HCT116 (cell line): ENCODE results near the gene RALGPS1. TPM values are rescaled to one million over a fixed set of nuclear protein-coding genes. Genes with fewer than 3 reads are reported as not detected.

Experiments
- ATAC-seq: fragments of 200-7000 bp; cut with Tn5 transposase; 2 replicates; pipeline ENCODE4 v1.9.1; 2020; ENCODE audit warnings: mild to moderate bottlenecking, moderate library complexity
- BruUV-seq: library from RNA; stranded (reverse); fragments of 400-500 nt; replicated peaks from 2 replicates; lab custom pipeline; 2021; lab: Mats Ljungman, UMichigan
- CTCF ChIA-PET: fragments of 300-600 bp; sonication (Branson Sonifier 250); formaldehyde crosslinking; loops from one replicate; lab custom pipeline; 2021; ENCODE audit warnings: antibody characterized with exemption; lab: Charles Lee
- POLR2A ChIA-PET: fragments of 300-600, 350-600 bp; sonication (Branson Sonifier 250); formaldehyde crosslinking; loops from one replicate; lab custom pipeline; 2021; ENCODE audit warnings: antibody characterized with exemption; lab: Charles Lee
- RAD21 ChIA-PET, 2 experiments: fragments of 300-600 bp; sonication (Branson Sonifier 250); formaldehyde crosslinking; loops; one replicate each; lab custom pipeline; 2023; ENCODE audit warnings: low total read pairs in 2 of 2; ENCODE audit not compliant: uncharacterized antibody in 2 of 2, unreplicated experiment in 2 of 2, low non-redundant PET in 1 of 2; lab: Charles Lee
- DNase-seq: peaks from one replicate; pipeline ENCODE4 v3.0.0-alpha.2; 2010; ENCODE audit warnings: low read depth, low spot score
- H2AFZ ChIP-seq: fragments of 200-600 bp; shearing (Covaris generic), sonication (generic); 2 replicates; pipeline ENCODE4 v1.6.1; 2017; ENCODE audit warnings: low read depth, mixed run types, mixed read lengths, antibody characterized with exemption, low read length; ENCODE audit not compliant: poor library complexity, severe bottlenecking
- H3K27ac ChIP-seq: 2 replicates; pipeline ENCODE4 v1.5.1; 2012; ENCODE audit warnings: low read depth, low read length
- H3K27me3 ChIP-seq: fragments of 200-600 bp; sonication (generic); 2 replicates; pipeline ENCODE4 v1.6.1; 2016; ENCODE audit warnings: mixed run types, low read length, mixed read lengths; ENCODE audit not compliant: insufficient read depth
- H3K36me3 ChIP-seq, 2 experiments: fragments of 200-500 bp in 1 of 2; fragments of 200-600 bp in 1 of 2; sonication (Bioruptor generic) in 1 of 2; sonication (generic) in 1 of 2; 2 replicates each; pipeline versions ENCODE4 v1.5.1 to v1.6.1; 2014 to 2016; ENCODE audit warnings: low read length in 2 of 2, inconsistent platforms in 1 of 2, mixed read lengths in 1 of 2, mixed run types in 1 of 2; ENCODE audit not compliant: insufficient read depth in 2 of 2, control insufficient read depth in 1 of 2
- H3K4me1 ChIP-seq, 2 experiments: fragments of 200-600 bp in 1 of 2; sonication (generic) in 1 of 2; 2 replicates each; pipeline versions ENCODE4 v1.5.1 to v1.6.1; 2012 to 2017; ENCODE audit warnings: low read length in 2 of 2, inconsistent platforms in 1 of 2, mild to moderate bottlenecking in 1 of 2, mixed read lengths in 1 of 2, mixed run types in 1 of 2, moderate library complexity in 1 of 2; ENCODE audit not compliant: insufficient read depth in 2 of 2, control insufficient read depth in 1 of 2
- H3K4me2 ChIP-seq: fragments of 200-600 bp; sonication (generic); 2 replicates; pipeline ENCODE4 v1.6.1; 2017; ENCODE audit warnings: mixed run types, low read length, mixed read lengths
- H3K4me3 ChIP-seq, 2 experiments: fragments of 200-600 bp in 1 of 2; sonication (generic) in 1 of 2; replicated peaks in 1 of 2; 2 replicates each; pipeline ENCODE4 v1.5.1; 2011 to 2016; ENCODE audit warnings: low read length in 2 of 2, control low read depth in 1 of 2, low read depth in 1 of 2, mild to moderate bottlenecking in 1 of 2, mixed read lengths in 1 of 2, mixed run types in 1 of 2
- H3K79me2 ChIP-seq: fragments of 200-600 bp; sonication (generic); 2 replicates; pipeline ENCODE4 v1.6.1; 2017; ENCODE audit warnings: mild to moderate bottlenecking, mixed run types, low read length, moderate library complexity, mixed read lengths; ENCODE audit not compliant: insufficient read depth
- H3K9ac ChIP-seq: fragments of 200-600 bp; sonication (generic); 2 replicates; pipeline ENCODE4 v1.6.1; 2016; ENCODE audit warnings: low read length, mixed read lengths
- H3K9me2 ChIP-seq: fragments of 200-600 bp; sonication (generic), shearing (Covaris generic); 2 replicates; pipeline ENCODE4 v1.6.1; 2017; ENCODE audit warnings: mixed run types, mild to moderate bottlenecking, moderate library complexity; ENCODE audit not compliant: insufficient read depth
- H3K9me3 ChIP-seq, 2 experiments: fragments of 200-500 bp in 1 of 2; fragments of 200-600 bp in 1 of 2; sonication (Bioruptor generic) in 1 of 2; sonication (generic) in 1 of 2; 2 replicates each; pipeline ENCODE4 v1.6.1; 2014 to 2017; ENCODE audit warnings: low read length in 2 of 2, mixed read lengths in 2 of 2, inconsistent platforms in 1 of 2, low read depth in 1 of 2, mild to moderate bottlenecking in 1 of 2, mixed run types in 1 of 2, moderate library complexity in 1 of 2; ENCODE audit not compliant: control insufficient read depth in 1 of 2, insufficient read depth in 1 of 2
- H4K20me1 ChIP-seq: fragments of 200-600 bp; sonication (generic), shearing (Covaris generic); 2 replicates; pipeline ENCODE4 v1.6.1; 2017; ENCODE audit warnings: mixed run types, mild to moderate bottlenecking, moderate library complexity; ENCODE audit not compliant: insufficient read depth
- ATF3 ChIP-seq: IDR thresholded peaks from 2 replicates; pipeline ENCODE4 v1.6.1; 2012
- CTCF ChIP-seq, 3 experiments: fragments of 200-600 bp in 1 of 3; sonication (generic) in 1 of 3; IDR thresholded peaks in 2 of 3; conservative IDR thresholded peaks in 1 of 3; 2 replicates each; pipeline ENCODE4 v1.5.1; 2012 to 2017; ENCODE audit warnings: low read depth in 2 of 3, low read length in 2 of 3, antibody characterized with exemption in 1 of 3, borderline replicate concordance in 1 of 3, control low read depth in 1 of 3, mild to moderate bottlenecking in 1 of 3, mixed read lengths in 1 of 3, mixed run types in 1 of 3, moderate library complexity in 1 of 3; ENCODE audit not compliant: insufficient read depth in 1 of 3
- EGR1 ChIP-seq: IDR thresholded peaks from 2 replicates; pipeline ENCODE4 v1.6.1; 2012; ENCODE audit warnings: low read depth
- ELF1 ChIP-seq: IDR thresholded peaks from 2 replicates; pipeline ENCODE4 v1.6.1; 2012; ENCODE audit warnings: low read depth, borderline replicate concordance
- EZH2 ChIP-seq: fragments of 200-600 bp; sonication (generic); IDR thresholded peaks from 2 replicates; pipeline ENCODE4 v1.6.1; 2017; ENCODE audit warnings: antibody characterized with exemption, mixed run types
- EZH2phosphoT487 ChIP-seq: fragments of 200-600 bp; IDR thresholded peaks from 2 replicates; pipeline ENCODE4 v1.6.1; 2018; ENCODE audit warnings: antibody characterized with exemption, borderline replicate concordance
- FOSL1 ChIP-seq: IDR thresholded peaks from 2 replicates; pipeline ENCODE4 v1.6.1; 2012; ENCODE audit warnings: low read depth
- JUND ChIP-seq: IDR thresholded peaks from 2 replicates; pipeline ENCODE4 v1.6.1; 2012
- MAX ChIP-seq: IDR thresholded peaks from 2 replicates; pipeline ENCODE4 v1.6.1; 2012
- POLR2AphosphoS5 ChIP-seq: IDR thresholded peaks from 2 replicates; pipeline ENCODE4 v1.6.1; 2011; ENCODE audit warnings: mild to moderate bottlenecking, low read depth, low read length, moderate library complexity
- RAD21 ChIP-seq: IDR thresholded peaks from 2 replicates; pipeline ENCODE4 v1.6.1; 2012; ENCODE audit warnings: low read depth, mild to moderate bottlenecking
- REST ChIP-seq: IDR thresholded peaks from 2 replicates; pipeline ENCODE4 v1.6.1; 2012; ENCODE audit warnings: low read depth
- SP1 ChIP-seq: IDR thresholded peaks from 2 replicates; pipeline ENCODE4 v1.6.1; 2012; ENCODE audit warnings: low read depth
- SRF ChIP-seq: IDR thresholded peaks from 2 replicates; pipeline ENCODE4 v1.6.1; 2012; ENCODE audit warnings: low read depth
- YY1 ChIP-seq: IDR thresholded peaks from 2 replicates; pipeline ENCODE4 v1.6.1; 2011; ENCODE audit warnings: low read length, low read depth, moderate library complexity, mild to moderate bottlenecking; ENCODE audit not compliant: insufficient replicate concordance; ENCODE audit errors: extremely low read depth
- ZBTB33 ChIP-seq: IDR thresholded peaks from 2 replicates; pipeline ENCODE4 v1.6.1; 2011; ENCODE audit warnings: mild to moderate bottlenecking, low read length, moderate library complexity; ENCODE audit not compliant: insufficient replicate concordance; ENCODE audit errors: extremely low read depth
- ZNF274 ChIP-seq: fragments of 200-500 bp; sonication (Bioruptor generic); IDR thresholded peaks from 2 replicates; pipeline ENCODE4 v1.6.1; 2014; ENCODE audit warnings: mild to moderate bottlenecking, low read depth, low read length, inconsistent platforms
- intact Hi-C: fragments of 100-400 bp; cut with micrococcal nuclease; formaldehyde crosslinking; loops from 2 replicates; pipeline ENCODE4 v1.10.0; 2022
- total RNA-seq: library from RNA; stranded (reverse); gene quantifications from one replicate; pipeline ENCODE4 v1.2.1, GENCODE V29; 2021; ENCODE audit not compliant: unreplicated experiment

The RALGPS1 gene
- total RNA-seq, 1 experiment from 2014 or later = 7.6 TPM

- no peaks in the 10 kb centered on the region for H3K9me2 ChIP-seq
- DNase-seq (no peak), ATAC-seq (no peak)
- H3K27ac ChIP-seq = no peak overlapping the region
- peaks cover 0 to 14% of the 10 kb centered on the region in 2 experiments; a peak in 2 of 4 replicates for H3K4me1 ChIP-seq
- H2AFZ ChIP-seq = no peak overlapping the region
- intact Hi-C loops = no loop called here
- H3K79me2 ChIP-seq = no peaks in the 10 kb centered on the region
- H3K9me3 ChIP-seq = no peaks in the 10 kb centered on the region
- H4K20me1 ChIP-seq = no peaks in the 10 kb centered on the region
- no peaks in the 10 kb centered on the region for H3K36me3 ChIP-seq
- no peak overlapping the region for H3K4me3 ChIP-seq
- H3K9ac ChIP-seq = no peak overlapping the region
- no TSS peak for BruUV-seq
- TF ChIP-seq MAX = no peak
- no peak for TF ChIP-seq EZH2
- TF ChIP-seq SP1 = no peak
- no peak for TF ChIP-seq POLR2AphosphoS5
- no peak for TF ChIP-seq JUND
- TF ChIP-seq ELF1 = no peak
- no peak for TF ChIP-seq YY1
- no peak for TF ChIP-seq RAD21
- no peak for TF ChIP-seq EGR1
- TF ChIP-seq REST = no peak
- TF ChIP-seq ZBTB33 = no peak
- no peak for TF ChIP-seq ZNF274
- TF ChIP-seq EZH2phosphoT487 = no peak
- no peak for TF ChIP-seq SRF
- TF ChIP-seq ATF3 = no peak
- no peak for TF ChIP-seq CTCF (IDR thresholded peaks at IDR 0.05 in 2 of 3, conservative IDR thresholded peaks at IDR 0.05 in 1 of 3; ENCODE audit: borderline replicate concordance in 1 of 3, insufficient read depth in 1 of 3, low read depth in 2 of 3, low read length in 2 of 3)
- no peak for TF ChIP-seq FOSL1
- TF ChIP-seq, all 23 proteins: peak for 0
- CTCF ChIA-PET = no interaction called here
- no peak overlapping the region for H3K4me2 ChIP-seq
- RAD21 ChIA-PET = no interaction called here
- POLR2A ChIA-PET = no interaction called here
- H3K27me3 ChIP-seq = no peaks in the 10 kb centered on the region
Measured at GRCh38 chr9:127059765-127060361, 145.3 kb downstream of the RALGPS1 start.
